Body of pancreas (tissue), 4 donors: ENCODE measurements around the gene GRIN2C. TPM values are rescaled to one million over a fixed set of nuclear protein-coding genes. Genes with fewer than 3 reads are reported as not detected.

Source experiments
- ATAC-seq: fragments of 150-250 bp; one replicate; pipeline ENCODE4 v1.9.1; 2016
- DNase-seq, 4 donors: peaks; one replicate each; pipeline ENCODE4 v3.0.0-alpha.2; 2019
- H3K27ac ChIP-seq, 4 donors: fragments of 200-600 bp; sonication (generic); 1 replicate in 3 of 4; 2 replicates in 1 of 4; pipeline versions ENCODE4 v1.5.1 to v1.6.1; 2016 to 2019; ENCODE audit warnings: mild to moderate bottlenecking in 1 of 4, mixed read lengths in 1 of 4, moderate library complexity in 1 of 4
- H3K27me3 ChIP-seq, 2 donors: fragments of 200-600 bp; sonication (generic); one replicate each; pipeline ENCODE4 v1.6.0; 2016; ENCODE audit warnings: mild to moderate bottlenecking in 1 of 2
- H3K36me3 ChIP-seq, 2 donors: fragments of 200-600 bp; sonication (generic); replicated peaks in 1 of 2; 2 replicates each; pipeline ENCODE4 v1.5.1; 2016; ENCODE audit warnings: low read depth in 2 of 2; ENCODE audit not compliant: insufficient read depth in 1 of 2
- H3K4me1 ChIP-seq: fragments of 200-600 bp; sonication (generic); one replicate; pipeline ENCODE4 v1.6.0; 2016
- H3K4me3 ChIP-seq, 2 donors: fragments of 200-600 bp; sonication (generic); 1 replicate in 1 of 2; 2 replicates in 1 of 2; pipeline ENCODE4 v1.5.1; 2016 to 2019
- H3K9me3 ChIP-seq, 3 donors: fragments of 200-600 bp; sonication (generic); 1 replicate in 2 of 3; 2 replicates in 1 of 3; pipeline ENCODE4 v1.5.1; 2016
- CTCF ChIP-seq, 7 experiments: fragments of 450-650 bp in 4 of 7; fragments of 200-600 bp in 3 of 7; sonication (generic) in 3 of 7; IDR thresholded peaks; one replicate each; pipeline ENCODE4 v1.5.1; 2016 to 2019; ENCODE audit warnings: antibody characterized with exemption in 7 of 7
- POLR2A ChIP-seq, 3 donors: fragments of 450-650 bp; IDR thresholded peaks; one replicate each; pipeline ENCODE4 v1.6.1; 2016; ENCODE audit warnings: antibody characterized with exemption in 3 of 3, mild to moderate bottlenecking in 2 of 3
- whole genome bisulfite sequencing, 2 donors: methylation state at CpG; one replicate each; pipeline ENCODE4 v1.1.5; 2017; 5-methylcytosine and 5-hydroxymethylcytosine counted together
- intact Hi-C: fragments of 100-400 bp; cut with DNase I; formaldehyde crosslinking; loops from one replicate; pipeline ENCODE4 v1.15.1; 2023
- total RNA-seq, 2 donors: library from RNA; depleted of rRNA; stranded (reverse); fragments of >200 nt; gene quantifications; one replicate each; pipeline ENCODE4 v1.1.0, GENCODE V29; 2016

GRIN2C gene
- total RNA-seq, 2 donors from 2014 or later = not detected

GRCh38 chr17:74818291-74818938 lies 41.3 kb downstream of the GRIN2C start:
- Histone ChIP-seq H3K36me3 (no peaks in the 10 kb centered on the region), H3K27me3 (no peaks in the 10 kb centered on the region), H3K4me1 (no peaks in the 10 kb centered on the region), H3K27ac (no peak overlapping the region), H3K4me3 (no peak overlapping the region), H3K9me3 (no peaks in the 10 kb centered on the region)
- no peak for TF ChIP-seq POLR2A (IDR thresholded peaks at IDR 0.05)
- TF ChIP-seq CTCF (IDR thresholded peaks at IDR 0.05) = no peak
- intact Hi-C loops = no loop called here
- WGBS, 2 donors = 92 to 93% methylated on average over 14 to 16 of the region's 16 CpGs
- DNase-seq = no peak
- ATAC-seq = no peak

- H3K27me3 ChIP-seq = no peaks in the 10 kb centered on the region
- no peak for TF ChIP-seq CTCF (IDR thresholded peaks at IDR 0.05)
- no peak for TF ChIP-seq POLR2A (IDR thresholded peaks at IDR 0.05)
- no peaks in the 10 kb centered on the region for H3K9me3 ChIP-seq
- H3K4me1 ChIP-seq = no peaks in the 10 kb centered on the region
- no peaks in the 10 kb centered on the region for H3K36me3 ChIP-seq
- intact Hi-C loops = no loop called here
- WGBS, 2 donors = 87 to 92% methylated on average over 17 to 18 of the region's 18 CpGs
- no peak for DNase-seq
- H3K27ac ChIP-seq = no peak overlapping the region
- ATAC-seq = no peak
- H3K4me3 ChIP-seq = no peak overlapping the region
These were observed 42.6 kb downstream of the GRIN2C start for GRCh38 chr17:74816905-74817620.

GRCh38 chr17:74815550-74816370 lies 43.9 kb downstream of the GRIN2C start:
- Histone ChIP-seq H3K4me3 (no peak overlapping the region), H3K27ac (no peak overlapping the region), H3K27me3 (no peaks in the 10 kb centered on the region), H3K4me1 (no peaks in the 10 kb centered on the region), H3K9me3 (no peaks in the 10 kb centered on the region), H3K36me3 (no peaks in the 10 kb centered on the region)
- ATAC-seq (no peak), DNase-seq (no peak)
- intact Hi-C loops = no loop called here
- WGBS, 2 donors = 79 to 84% methylated on average over 15 of the region's 15 CpGs
- TF ChIP-seq CTCF (IDR thresholded peaks at IDR 0.05) = no peak
- no peak for TF ChIP-seq POLR2A (IDR thresholded peaks at IDR 0.05)

- Histone ChIP-seq H3K27ac (no peak overlapping the region), H3K9me3 (no peaks in the 10 kb centered on the region), H3K36me3 (no peaks in the 10 kb centered on the region), H3K4me1 (no peaks in the 10 kb centered on the region), H3K27me3 (no peaks in the 10 kb centered on the region), H3K4me3 (no peak overlapping the region)
- TF ChIP-seq CTCF (IDR thresholded peaks at IDR 0.05) (no peak), POLR2A (IDR thresholded peaks at IDR 0.05) (no peak)
- intact Hi-C loops = no loop called here
- DNase-seq (no peak), ATAC-seq (no peak)
- 87 to 94% methylated on average over 7 of the region's 7 CpGs for WGBS, 2 donors
These were observed 44.6 kb downstream of the GRIN2C start for GRCh38 chr17:74815067-74815466.
